ENCODE data around the gene NR6A1.

- TF ChIP-seq CTCF (IDR thresholded peaks at IDR 0.05; ENCODE audit: insufficient read depth, low read length, poor library complexity, severe bottlenecking) (no peak), EZH2phosphoT487 (conservative IDR thresholded peaks at IDR 0.05; ENCODE audit: low read length) (no peak)
Observed at GRCh38 chr9:124707666-124708065, 63.4 kb downstream of the NR6A1 start.
